H9 (cell line): Measurements from ENCODE around the gene HOXC10. TPM values are rescaled to one million over a fixed set of nuclear protein-coding genes. Genes with fewer than 3 reads are reported as not detected.

Experiments
- DNase-seq: peaks from one replicate; pipeline ENCODE4 v3.0.0-alpha.2; 2017
- H2AFZ ChIP-seq: one replicate; pipeline ENCODE4 v1.6.1; 2013; ENCODE audit warnings: mild to moderate bottlenecking, low read length, control low read depth, moderate library complexity
- H2AK5ac ChIP-seq: 2 replicates; pipeline ENCODE4 v1.6.1; 2013; ENCODE audit warnings: low read length, control low read depth, mixed read lengths; ENCODE audit not compliant: insufficient read length
- H2BK120ac ChIP-seq: one replicate; pipeline ENCODE4 v1.6.1; 2013; ENCODE audit warnings: low read depth, mild to moderate bottlenecking, low read length, control low read depth, inconsistent platforms; ENCODE audit not compliant: poor library complexity, severe bottlenecking
- H2BK12ac ChIP-seq: 2 replicates; pipeline ENCODE4 v1.6.1; 2013; ENCODE audit warnings: low read length, control low read depth, mixed read lengths, low read depth; ENCODE audit not compliant: insufficient read length
- H2BK15ac ChIP-seq: 2 replicates; pipeline ENCODE4 v1.6.1; 2013; ENCODE audit warnings: low read depth, low read length, control low read depth
- H2BK20ac ChIP-seq: one replicate; pipeline ENCODE4 v1.6.1; 2013; ENCODE audit warnings: low read depth, mild to moderate bottlenecking, low read length, control low read depth, inconsistent platforms; ENCODE audit not compliant: poor library complexity, severe bottlenecking
- H2BK5ac ChIP-seq: 2 replicates; pipeline ENCODE4 v1.6.1; 2013; ENCODE audit warnings: low read length, control low read depth, mixed read lengths; ENCODE audit not compliant: insufficient read length
- H3K14ac ChIP-seq: 2 replicates; pipeline ENCODE4 v1.6.1; 2013; ENCODE audit warnings: low read length, control low read depth; ENCODE audit not compliant: insufficient read depth
- H3K18ac ChIP-seq: 2 replicates; pipeline ENCODE4 v1.6.1; 2013; ENCODE audit warnings: low read depth, mild to moderate bottlenecking, mixed read lengths, low read length, control low read depth; ENCODE audit not compliant: insufficient read length
- H3K23ac ChIP-seq: 2 replicates; pipeline ENCODE4 v1.6.1; 2013; ENCODE audit warnings: low read length, control low read depth, mixed read lengths, low read depth; ENCODE audit not compliant: insufficient read length
- H3K23me2 ChIP-seq: 2 replicates; pipeline ENCODE4 v1.6.1; 2013; ENCODE audit warnings: low read depth, mild to moderate bottlenecking, mixed read lengths, low read length, control low read depth; ENCODE audit not compliant: insufficient read length, poor library complexity, severe bottlenecking
- H3K27ac ChIP-seq: 2 replicates; pipeline ENCODE4 v1.5.1; 2013; ENCODE audit warnings: low read length, control low read depth, mixed read lengths, low read depth; ENCODE audit not compliant: insufficient read length
- H3K27me3 ChIP-seq: 2 replicates; pipeline ENCODE4 v1.6.1; 2013; ENCODE audit warnings: low read length, control low read depth, inconsistent platforms; ENCODE audit not compliant: insufficient read depth
- H3K4ac ChIP-seq: 2 replicates; pipeline ENCODE4 v1.6.1; 2013; ENCODE audit warnings: low read depth, mild to moderate bottlenecking, control low read depth, inconsistent platforms, low read length, moderate library complexity
- H3K4me1 ChIP-seq: 2 replicates; pipeline ENCODE4 v1.6.1; 2013; ENCODE audit warnings: low read length, control low read depth, inconsistent platforms; ENCODE audit not compliant: insufficient read depth
- H3K4me2 ChIP-seq: 2 replicates; pipeline ENCODE4 v1.6.1; 2013; ENCODE audit warnings: low read length, control low read depth, mixed read lengths; ENCODE audit not compliant: insufficient read length, insufficient read depth
- H3K56ac ChIP-seq: 2 replicates; pipeline ENCODE4 v1.6.1; 2013; ENCODE audit warnings: low read depth, mild to moderate bottlenecking, mixed read lengths, low read length, control low read depth; ENCODE audit not compliant: insufficient read length
- H3K79me1 ChIP-seq: 2 replicates; pipeline ENCODE4 v1.6.1; 2013; ENCODE audit warnings: low read depth, mild to moderate bottlenecking, moderate library complexity, low read length, control low read depth, inconsistent platforms; ENCODE audit not compliant: insufficient read depth, poor library complexity, severe bottlenecking
- H3K79me2 ChIP-seq: 2 replicates; pipeline ENCODE4 v1.6.1; 2013; ENCODE audit warnings: low read length, control low read depth, inconsistent platforms; ENCODE audit not compliant: insufficient read depth
- H3K9ac ChIP-seq: 2 replicates; pipeline ENCODE4 v1.6.1; 2013; ENCODE audit warnings: low read length, control low read depth, mixed read lengths; ENCODE audit not compliant: insufficient read length; ENCODE audit errors: extremely low read depth
- H3K9me3 ChIP-seq: one replicate; pipeline ENCODE4 v1.6.1; 2013; ENCODE audit warnings: low read depth, low read length, inconsistent platforms; ENCODE audit not compliant: control insufficient read depth
- H3T11ph ChIP-seq: one replicate; pipeline ENCODE4 v1.6.1; 2013; ENCODE audit warnings: mild to moderate bottlenecking, low read length, control low read depth, inconsistent platforms
- H4K20me1 ChIP-seq: one replicate; pipeline ENCODE4 v1.6.1; 2013; ENCODE audit not compliant: control insufficient read depth, insufficient read length, insufficient read depth
- H4K5ac ChIP-seq: 2 replicates; pipeline ENCODE4 v1.6.1; 2013; ENCODE audit warnings: low read depth, mild to moderate bottlenecking, mixed read lengths, low read length, control low read depth; ENCODE audit not compliant: insufficient read length
- H4K8ac ChIP-seq: replicated peaks from 2 replicates; pipeline ENCODE4 v1.6.1; 2013; ENCODE audit warnings: low read length, control low read depth, mixed read lengths, low read depth; ENCODE audit not compliant: insufficient read length
- H4K91ac ChIP-seq: 2 replicates; pipeline ENCODE4 v1.6.1; 2013; ENCODE audit warnings: low read depth, mild to moderate bottlenecking, moderate library complexity, mixed read lengths, low read length, control low read depth; ENCODE audit not compliant: insufficient read length
- H3K27ac Mint-ChIP-seq, 3 experiments: 2 replicates in 2 of 3; 3 replicates in 1 of 3; pipeline ENCODE4 v1.8.0; 2020 to 2021; ENCODE audit warnings: mixed read lengths in 3 of 3, mild to moderate bottlenecking in 1 of 3, moderate library complexity in 1 of 3
- H3K27me3 Mint-ChIP-seq: 2 replicates; pipeline ENCODE4 v1.8.0; 2021; ENCODE audit warnings: low read depth, mild to moderate bottlenecking, moderate library complexity, mixed read lengths
- H3K36me3 Mint-ChIP-seq, 3 experiments: 2 replicates in 2 of 3; 3 replicates in 1 of 3; pipeline ENCODE4 v1.8.0; 2020 to 2021; ENCODE audit warnings: low read depth in 3 of 3, mixed read lengths in 3 of 3; ENCODE audit not compliant: insufficient read depth in 1 of 3
- H3K4me1 Mint-ChIP-seq, 2 experiments: 2 replicates each; pipeline ENCODE4 v1.8.0; 2020; ENCODE audit warnings: mixed read lengths in 2 of 2
- H3K4me3 Mint-ChIP-seq, 2 experiments: 2 replicates in 1 of 2; 3 replicates in 1 of 2; pipeline ENCODE4 v1.8.0; 2020 to 2021; ENCODE audit warnings: mild to moderate bottlenecking in 2 of 2, mixed read lengths in 2 of 2, moderate library complexity in 1 of 2
- H3K9me3 Mint-ChIP-seq, 2 experiments: 2 replicates in 1 of 2; 3 replicates in 1 of 2; pipeline ENCODE4 v1.8.0; 2020; ENCODE audit warnings: mild to moderate bottlenecking in 2 of 2, mixed read lengths in 2 of 2, moderate library complexity in 1 of 2
- CTCF ChIP-seq: fragments of 200-600 bp; sonication (generic); conservative IDR thresholded peaks from 3 replicates; pipeline ENCODE4 v1.8.0; 2021; ENCODE audit warnings: antibody characterized with exemption, mild to moderate bottlenecking
- whole genome bisulfite sequencing: extraction: QIAGEN DNeasy Blood & Tissue Kit; methylation state at CpG from one replicate; pipeline ENCODE4 v1.1.7; 2013; ENCODE audit warnings: missing lambda C conversion rate, low lambda C conversion rate, mixed read lengths; ENCODE audit not compliant: insufficient read length; ENCODE audit errors: extremely low coverage; 5-methylcytosine and 5-hydroxymethylcytosine counted together
- total RNA-seq: library from RNA; stranded (reverse); gene quantifications from 2 replicates; pipeline ENCODE4 v1.2.1, GENCODE V29; 2021

HOXC10 gene
- total RNA-seq, 1 experiment from 2014 or later: not detected

- no CpG with 5 or more reads among the region's 35 CpGs for WGBS
- Mint-ChIP-seq H3K4me1 (peaks cover 7 to 31% of the 10 kb centered on the region in 2 experiments), H3K9me3 (peaks cover under 1 to 3% of the 10 kb centered on the region in 2 experiments; a peak in 3 of 5 replicates), H3K27ac (no peak overlapping the region), H3K27me3 (peaks cover 100% of the 10 kb centered on the region), H3K4me3 (no peak overlapping the region), H3K36me3 (no peaks in the 10 kb centered on the region)
- Histone ChIP-seq H4K91ac (no peak overlapping the region), H2BK15ac (no peak overlapping the region), H3K14ac (no peak overlapping the region), H3K79me1 (no peaks in the 10 kb centered on the region), H4K8ac (no peak overlapping the region), H3K27me3 (peaks cover 99% of the 10 kb centered on the region), H3K56ac (no peak overlapping the region), H3K4ac (no peak overlapping the region), H3K4me2 (no peak overlapping the region), H2AK5ac (no peak overlapping the region), H4K5ac (no peak overlapping the region), H3K23me2 (no peaks in the 10 kb centered on the region), H2BK5ac (no peak overlapping the region), H3K9me3 (no peaks in the 10 kb centered on the region), H3K79me2 (no peaks in the 10 kb centered on the region), H3K23ac (no peak overlapping the region), H2BK120ac (no peak overlapping the region), H3K18ac (no peak overlapping the region), H3T11ph (no peak overlapping the region), H4K20me1 (no peaks in the 10 kb centered on the region), H3K4me1 (no peaks in the 10 kb centered on the region), H3K9ac (no peak overlapping the region), H2BK20ac (no peak overlapping the region), H3K27ac (no peak overlapping the region), H2AFZ (no peak overlapping the region), H2BK12ac (no peak overlapping the region)
- TF ChIP-seq CTCF: no peak
- no peak for DNase-seq
Observed at GRCh38 chr12:53997204-53998109, 12.5 kb downstream of the HOXC10 start.
